ENCODE measurements around the gene PACRG. TPM values are rescaled to one million over a fixed set of nuclear protein-coding genes. Genes with fewer than 3 reads are reported as not detected.

Gene PACRG
- total and polyA plus RNA-seq, 2 experiments from 2014 or later = 0.17 to 0.68 TPM

- Histone ChIP-seq H3K4me3 (no peak overlapping the region), H3K4me2 (no peak overlapping the region), H3F3A (replicated peaks; ENCODE audit: low read depth) (no peaks in the 10 kb centered on the region), H3K27ac (ENCODE audit: low read depth) (no peak overlapping the region), H3K27me3 (ENCODE audit: insufficient read depth) (no peaks in the 10 kb centered on the region), H3K4me1 (ENCODE audit: insufficient read depth) (no peaks in the 10 kb centered on the region), H3K79me2 (replicated peaks; ENCODE audit: insufficient read depth) (no peaks in the 10 kb centered on the region), H3K36me3 (ENCODE audit: insufficient read depth) (no peaks in the 10 kb centered on the region), H2AFZ (no peak overlapping the region), H4K20me1 (replicated peaks; ENCODE audit: insufficient read depth) (no peaks in the 10 kb centered on the region), H3K9me2 (ENCODE audit: insufficient read depth) (0 out of 2 replicates have a peak, but pooled peaks cover 3% of the 10 kb centered on the region)
- H3K36me3 Mint-ChIP-seq (ENCODE audit: low read depth) = no peaks in the 10 kb centered on the region
- 0 out of 2 replicates have a peak overlapping the region, but pooled peaks have one; percentile 10 for H3K27ac Mint-ChIP-seq
- peaks cover 5% of the 10 kb centered on the region for H3K27me3 Mint-ChIP-seq (ENCODE audit: insufficient read depth, low read depth, poor library complexity)
- ATAC-seq (no peak), DNase-seq (ENCODE audit: low spot score) (no peak)
- H3K9me3 Mint-ChIP-seq = no peaks in the 10 kb centered on the region
- H3K4me1 Mint-ChIP-seq = peaks cover 2% of the 10 kb centered on the region; the same call in 1 of the 3 replicates
- no peak overlapping the region for H3K4me3 Mint-ChIP-seq
- TF ChIP-seq STAT1 (IDR thresholded peaks at IDR 0.05; ENCODE audit: unreplicated experiment) (no peak), ZNF114 (CRISPR knock-in tag; IDR thresholded peaks at IDR 0.05) (no peak), CREB1 (CRISPR knock-in tag; IDR thresholded peaks at IDR 0.05; ENCODE audit: low read depth) (no peak), REST (IDR thresholded peaks at IDR 0.05; ENCODE audit: unreplicated experiment) (no peak), NANOG (IDR thresholded peaks at IDR 0.05; ENCODE audit: borderline replicate concordance) (no peak), EZH2 (IDR thresholded peaks at IDR 0.05; ENCODE audit: low read depth, unreplicated experiment) (no peak), POLR2AphosphoS5 (IDR thresholded peaks at IDR 0.05; ENCODE audit: low read depth) (no peak), EZH2phosphoT487 (IDR thresholded peaks at IDR 0.05; ENCODE audit: unreplicated experiment) (no peak), ZNF331 (CRISPR knock-in tag; IDR thresholded peaks at IDR 0.05; ENCODE audit: low read depth) (no peak), JUNB (IDR thresholded peaks at IDR 0.05; ENCODE audit: unreplicated experiment) (no peak)
- TF ChIP-seq, protein P1, sequence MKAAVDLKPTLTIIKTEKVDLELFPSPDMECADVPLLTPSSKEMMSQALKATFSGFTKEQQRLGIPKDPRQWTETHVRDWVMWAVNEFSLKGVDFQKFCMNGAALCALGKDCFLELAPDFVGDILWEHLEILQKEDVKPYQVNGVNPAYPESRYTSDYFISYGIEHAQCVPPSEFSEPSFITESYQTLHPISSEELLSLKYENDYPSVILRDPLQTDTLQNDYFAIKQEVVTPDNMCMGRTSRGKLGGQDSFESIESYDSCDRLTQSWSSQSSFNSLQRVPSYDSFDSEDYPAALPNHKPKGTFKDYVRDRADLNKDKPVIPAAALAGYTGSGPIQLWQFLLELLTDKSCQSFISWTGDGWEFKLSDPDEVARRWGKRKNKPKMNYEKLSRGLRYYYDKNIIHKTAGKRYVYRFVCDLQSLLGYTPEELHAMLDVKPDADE (IDR thresholded peaks at IDR 0.05) = no peak
- TF ChIP-seq, protein P2, sequence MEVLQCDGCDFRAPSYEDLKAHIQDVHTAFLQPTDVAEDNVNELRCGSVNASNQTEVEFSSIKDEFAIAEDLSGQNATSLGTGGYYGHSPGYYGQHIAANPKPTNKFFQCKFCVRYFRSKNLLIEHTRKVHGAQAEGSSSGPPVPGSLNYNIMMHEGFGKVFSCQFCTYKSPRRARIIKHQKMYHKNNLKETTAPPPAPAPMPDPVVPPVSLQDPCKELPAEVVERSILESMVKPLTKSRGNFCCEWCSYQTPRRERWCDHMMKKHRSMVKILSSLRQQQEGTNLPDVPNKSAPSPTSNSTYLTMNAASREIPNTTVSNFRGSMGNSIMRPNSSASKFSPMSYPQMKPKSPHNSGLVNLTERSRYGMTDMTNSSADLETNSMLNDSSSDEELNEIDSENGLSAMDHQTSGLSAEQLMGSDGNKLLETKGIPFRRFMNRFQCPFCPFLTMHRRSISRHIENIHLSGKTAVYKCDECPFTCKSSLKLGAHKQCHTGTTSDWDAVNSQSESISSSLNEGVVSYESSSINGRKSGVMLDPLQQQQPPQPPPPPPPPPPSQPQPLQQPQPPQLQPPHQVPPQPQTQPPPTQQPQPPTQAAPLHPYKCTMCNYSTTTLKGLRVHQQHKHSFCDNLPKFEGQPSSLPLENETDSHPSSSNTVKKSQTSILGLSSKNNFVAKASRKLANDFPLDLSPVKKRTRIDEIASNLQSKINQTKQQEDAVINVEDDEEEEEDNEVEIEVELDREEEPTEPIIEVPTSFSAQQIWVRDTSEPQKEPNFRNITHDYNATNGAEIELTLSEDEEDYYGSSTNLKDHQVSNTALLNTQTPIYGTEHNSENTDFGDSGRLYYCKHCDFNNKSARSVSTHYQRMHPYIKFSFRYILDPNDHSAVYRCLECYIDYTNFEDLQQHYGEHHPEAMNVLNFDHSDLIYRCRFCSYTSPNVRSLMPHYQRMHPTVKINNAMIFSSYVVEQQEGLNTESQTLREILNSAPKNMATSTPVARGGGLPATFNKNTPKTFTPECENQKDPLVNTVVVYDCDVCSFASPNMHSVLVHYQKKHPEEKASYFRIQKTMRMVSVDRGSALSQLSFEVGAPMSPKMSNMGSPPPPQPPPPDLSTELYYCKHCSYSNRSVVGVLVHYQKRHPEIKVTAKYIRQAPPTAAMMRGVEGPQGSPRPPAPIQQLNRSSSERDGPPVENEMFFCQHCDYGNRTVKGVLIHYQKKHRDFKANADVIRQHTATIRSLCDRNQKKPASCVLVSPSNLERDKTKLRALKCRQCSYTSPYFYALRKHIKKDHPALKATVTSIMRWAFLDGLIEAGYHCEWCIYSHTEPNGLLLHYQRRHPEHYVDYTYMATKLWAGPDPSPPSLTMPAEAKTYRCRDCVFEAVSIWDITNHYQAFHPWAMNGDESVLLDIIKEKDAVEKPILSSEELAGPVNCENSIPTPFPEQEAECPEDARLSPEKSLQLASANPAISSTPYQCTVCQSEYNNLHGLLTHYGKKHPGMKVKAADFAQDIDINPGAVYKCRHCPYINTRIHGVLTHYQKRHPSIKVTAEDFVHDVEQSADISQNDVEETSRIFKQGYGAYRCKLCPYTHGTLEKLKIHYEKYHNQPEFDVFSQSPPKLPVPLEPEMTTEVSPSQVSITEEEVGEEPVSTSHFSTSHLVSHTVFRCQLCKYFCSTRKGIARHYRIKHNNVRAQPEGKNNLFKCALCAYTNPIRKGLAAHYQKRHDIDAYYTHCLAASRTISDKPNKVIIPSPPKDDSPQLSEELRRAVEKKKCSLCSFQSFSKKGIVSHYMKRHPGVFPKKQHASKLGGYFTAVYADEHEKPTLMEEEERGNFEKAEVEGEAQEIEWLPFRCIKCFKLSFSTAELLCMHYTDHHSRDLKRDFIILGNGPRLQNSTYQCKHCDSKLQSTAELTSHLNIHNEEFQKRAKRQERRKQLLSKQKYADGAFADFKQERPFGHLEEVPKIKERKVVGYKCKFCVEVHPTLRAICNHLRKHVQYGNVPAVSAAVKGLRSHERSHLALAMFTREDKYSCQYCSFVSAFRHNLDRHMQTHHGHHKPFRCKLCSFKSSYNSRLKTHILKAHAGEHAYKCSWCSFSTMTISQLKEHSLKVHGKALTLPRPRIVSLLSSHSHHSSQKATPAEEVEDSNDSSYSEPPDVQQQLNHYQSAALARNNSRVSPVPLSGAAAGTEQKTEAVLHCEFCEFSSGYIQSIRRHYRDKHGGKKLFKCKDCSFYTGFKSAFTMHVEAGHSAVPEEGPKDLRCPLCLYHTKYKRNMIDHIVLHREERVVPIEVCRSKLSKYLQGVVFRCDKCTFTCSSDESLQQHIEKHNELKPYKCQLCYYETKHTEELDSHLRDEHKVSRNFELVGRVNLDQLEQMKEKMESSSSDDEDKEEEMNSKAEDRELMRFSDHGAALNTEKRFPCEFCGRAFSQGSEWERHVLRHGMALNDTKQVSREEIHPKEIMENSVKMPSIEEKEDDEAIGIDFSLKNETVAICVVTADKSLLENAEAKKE (CRISPR knock-in tag; IDR thresholded peaks at IDR 0.05) = no peak
- TF ChIP-seq, protein P3, sequence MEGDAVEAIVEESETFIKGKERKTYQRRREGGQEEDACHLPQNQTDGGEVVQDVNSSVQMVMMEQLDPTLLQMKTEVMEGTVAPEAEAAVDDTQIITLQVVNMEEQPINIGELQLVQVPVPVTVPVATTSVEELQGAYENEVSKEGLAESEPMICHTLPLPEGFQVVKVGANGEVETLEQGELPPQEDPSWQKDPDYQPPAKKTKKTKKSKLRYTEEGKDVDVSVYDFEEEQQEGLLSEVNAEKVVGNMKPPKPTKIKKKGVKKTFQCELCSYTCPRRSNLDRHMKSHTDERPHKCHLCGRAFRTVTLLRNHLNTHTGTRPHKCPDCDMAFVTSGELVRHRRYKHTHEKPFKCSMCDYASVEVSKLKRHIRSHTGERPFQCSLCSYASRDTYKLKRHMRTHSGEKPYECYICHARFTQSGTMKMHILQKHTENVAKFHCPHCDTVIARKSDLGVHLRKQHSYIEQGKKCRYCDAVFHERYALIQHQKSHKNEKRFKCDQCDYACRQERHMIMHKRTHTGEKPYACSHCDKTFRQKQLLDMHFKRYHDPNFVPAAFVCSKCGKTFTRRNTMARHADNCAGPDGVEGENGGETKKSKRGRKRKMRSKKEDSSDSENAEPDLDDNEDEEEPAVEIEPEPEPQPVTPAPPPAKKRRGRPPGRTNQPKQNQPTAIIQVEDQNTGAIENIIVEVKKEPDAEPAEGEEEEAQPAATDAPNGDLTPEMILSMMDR (conservative IDR thresholded peaks at IDR 0.05; ENCODE audit: low read depth in 2 of 2) = no peak
These were observed 570.5 kb downstream of the PACRG start for GRCh38 chr6:163298079-163298830.
